GM23248 (cell line): Measurements from ENCODE around the gene IFNGR1.

Source experiments
- EZH2 ChIP-seq: fragments of 200-600 bp; sonication (generic); IDR thresholded peaks from 2 replicates; pipeline ENCODE4 v1.6.1; 2018; ENCODE audit warnings: antibody characterized with exemption, mild to moderate bottlenecking; ENCODE audit not compliant: insufficient read depth, poor library complexity, severe bottlenecking
- EZH2phosphoT487 ChIP-seq: fragments of 200-600 bp; sonication (generic); IDR thresholded peaks from 2 replicates; pipeline ENCODE4 v1.6.1; 2018; ENCODE audit warnings: antibody characterized with exemption, moderate library complexity, mild to moderate bottlenecking, low read depth; ENCODE audit not compliant: insufficient read depth

- TF ChIP-seq EZH2 (no peak), EZH2phosphoT487 (no peak)
Observed at GRCh38 chr6:137202078-137202477, 17.1 kb downstream of the IFNGR1 start.
